Peyer's patch (tissue), 4 donors: ENCODE data around the gene ZNF17.

Experiments used
- POLR2A ChIP-seq, 2 donors: fragments of 450-650 bp; IDR thresholded peaks; one replicate each; pipeline ENCODE4 v1.5.1; 2017; ENCODE audit warnings: antibody characterized with exemption in 2 of 2, mild to moderate bottlenecking in 2 of 2, moderate library complexity in 2 of 2
- TF ChIP-seq, protein P1 (sequence below), 6 experiments: fragments of 450-650 bp in 4 of 6; fragments of 200-600 bp in 2 of 6; sonication (generic) in 1 of 6; IDR thresholded peaks; one replicate each; pipeline ENCODE4 v1.5.1; 2017 to 2019; ENCODE audit warnings: antibody characterized with exemption in 6 of 6, mild to moderate bottlenecking in 3 of 6, moderate library complexity in 1 of 6

DNA sequence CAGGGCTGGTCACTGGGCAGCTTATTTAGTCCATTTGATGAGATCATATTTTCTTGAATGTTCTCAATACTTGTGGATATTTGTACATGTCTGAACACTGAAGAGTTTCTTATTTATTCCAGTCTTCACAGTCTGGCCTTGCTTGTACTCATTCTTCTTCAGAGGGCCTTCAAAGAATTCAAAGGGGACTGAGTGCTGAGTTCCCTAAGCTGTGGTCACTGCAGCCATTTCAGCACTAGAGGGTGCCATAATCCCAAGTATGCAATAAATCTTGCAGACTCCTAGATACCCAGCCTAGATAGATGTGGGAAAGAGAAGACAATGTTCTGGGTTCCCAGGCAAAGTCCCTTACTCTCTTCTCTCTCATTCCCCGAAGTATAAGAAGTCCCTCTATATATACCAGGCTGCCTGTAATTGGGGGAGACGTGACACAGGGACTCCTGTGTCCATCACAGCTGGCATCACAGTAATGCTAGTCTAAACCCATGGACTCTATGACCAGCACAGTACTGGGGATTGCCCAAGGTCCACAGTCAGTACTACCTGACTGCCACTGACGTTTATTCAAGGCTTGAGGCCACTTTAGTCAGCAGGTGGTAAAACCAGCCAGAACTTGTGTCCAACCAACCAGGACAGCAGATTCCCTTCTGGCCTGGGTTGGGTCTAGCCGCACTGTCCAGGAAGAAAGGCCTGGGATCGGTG is 54.9 kb downstream of the ZNF17 start:
- TF ChIP-seq, protein P1, sequence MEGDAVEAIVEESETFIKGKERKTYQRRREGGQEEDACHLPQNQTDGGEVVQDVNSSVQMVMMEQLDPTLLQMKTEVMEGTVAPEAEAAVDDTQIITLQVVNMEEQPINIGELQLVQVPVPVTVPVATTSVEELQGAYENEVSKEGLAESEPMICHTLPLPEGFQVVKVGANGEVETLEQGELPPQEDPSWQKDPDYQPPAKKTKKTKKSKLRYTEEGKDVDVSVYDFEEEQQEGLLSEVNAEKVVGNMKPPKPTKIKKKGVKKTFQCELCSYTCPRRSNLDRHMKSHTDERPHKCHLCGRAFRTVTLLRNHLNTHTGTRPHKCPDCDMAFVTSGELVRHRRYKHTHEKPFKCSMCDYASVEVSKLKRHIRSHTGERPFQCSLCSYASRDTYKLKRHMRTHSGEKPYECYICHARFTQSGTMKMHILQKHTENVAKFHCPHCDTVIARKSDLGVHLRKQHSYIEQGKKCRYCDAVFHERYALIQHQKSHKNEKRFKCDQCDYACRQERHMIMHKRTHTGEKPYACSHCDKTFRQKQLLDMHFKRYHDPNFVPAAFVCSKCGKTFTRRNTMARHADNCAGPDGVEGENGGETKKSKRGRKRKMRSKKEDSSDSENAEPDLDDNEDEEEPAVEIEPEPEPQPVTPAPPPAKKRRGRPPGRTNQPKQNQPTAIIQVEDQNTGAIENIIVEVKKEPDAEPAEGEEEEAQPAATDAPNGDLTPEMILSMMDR (IDR thresholded peaks at IDR 0.05): peak in 4 of 6 experiments; percentile 13 to 51 (median 47)
- no peak for TF ChIP-seq POLR2A (IDR thresholded peaks at IDR 0.05)
